ENCODE data around the gene TSN.
"Not testable (repeated sequence)": the region's sequence is repeated elsewhere in the genome, so short reads cannot be mapped to it uniquely, and the experiment has no call there.

Gene TSN

DNA sequence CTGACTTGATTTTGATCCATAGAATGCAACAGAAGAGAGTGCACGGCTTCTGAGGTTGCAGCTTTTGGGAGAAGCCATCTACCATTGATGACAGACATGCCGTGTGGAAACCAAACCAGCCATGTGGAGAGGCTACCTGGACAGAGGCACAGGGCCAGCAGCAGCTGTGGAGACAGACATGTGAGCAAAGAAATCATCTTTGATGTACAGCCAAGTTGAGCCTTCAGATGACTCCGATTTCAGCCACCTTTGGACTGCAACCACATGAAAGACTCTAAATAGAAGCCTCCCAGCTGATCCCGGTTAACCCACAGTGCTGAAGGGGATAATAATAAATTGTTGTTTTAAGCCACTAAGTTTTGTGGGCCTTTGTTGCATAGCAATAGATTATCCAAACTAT is 54.2 kb downstream of the TSN start:
- TF ChIP-seq, protein P1, sequence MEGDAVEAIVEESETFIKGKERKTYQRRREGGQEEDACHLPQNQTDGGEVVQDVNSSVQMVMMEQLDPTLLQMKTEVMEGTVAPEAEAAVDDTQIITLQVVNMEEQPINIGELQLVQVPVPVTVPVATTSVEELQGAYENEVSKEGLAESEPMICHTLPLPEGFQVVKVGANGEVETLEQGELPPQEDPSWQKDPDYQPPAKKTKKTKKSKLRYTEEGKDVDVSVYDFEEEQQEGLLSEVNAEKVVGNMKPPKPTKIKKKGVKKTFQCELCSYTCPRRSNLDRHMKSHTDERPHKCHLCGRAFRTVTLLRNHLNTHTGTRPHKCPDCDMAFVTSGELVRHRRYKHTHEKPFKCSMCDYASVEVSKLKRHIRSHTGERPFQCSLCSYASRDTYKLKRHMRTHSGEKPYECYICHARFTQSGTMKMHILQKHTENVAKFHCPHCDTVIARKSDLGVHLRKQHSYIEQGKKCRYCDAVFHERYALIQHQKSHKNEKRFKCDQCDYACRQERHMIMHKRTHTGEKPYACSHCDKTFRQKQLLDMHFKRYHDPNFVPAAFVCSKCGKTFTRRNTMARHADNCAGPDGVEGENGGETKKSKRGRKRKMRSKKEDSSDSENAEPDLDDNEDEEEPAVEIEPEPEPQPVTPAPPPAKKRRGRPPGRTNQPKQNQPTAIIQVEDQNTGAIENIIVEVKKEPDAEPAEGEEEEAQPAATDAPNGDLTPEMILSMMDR (IDR thresholded peaks at IDR 0.05): no peak

GRCh38 chr2:121810959-121811853 is 55.8 kb downstream of the TSN start:
- DNase-seq (ENCODE audit: low spot score): no peak
- Histone ChIP-seq H3K4me3 (no peak overlapping the region), H3K27ac (no peak overlapping the region)
- TF ChIP-seq, protein P1 (IDR thresholded peaks at IDR 0.05): no peak

More for the DNA sequence above, 54.2 kb downstream of the TSN start:
- H3K27ac ChIP-seq: no peak overlapping the region
- no peak overlapping the region for H3K4me3 ChIP-seq
- no peak for DNase-seq (ENCODE audit: low spot score)

GRCh38 chr2:121813083-121813482 is 57.6 kb downstream of the TSN start:
- DNase-seq (ENCODE audit: low spot score); H3K4me3 ChIP-seq; H3K27ac ChIP-seq: not testable (repeated sequence)

DNA sequence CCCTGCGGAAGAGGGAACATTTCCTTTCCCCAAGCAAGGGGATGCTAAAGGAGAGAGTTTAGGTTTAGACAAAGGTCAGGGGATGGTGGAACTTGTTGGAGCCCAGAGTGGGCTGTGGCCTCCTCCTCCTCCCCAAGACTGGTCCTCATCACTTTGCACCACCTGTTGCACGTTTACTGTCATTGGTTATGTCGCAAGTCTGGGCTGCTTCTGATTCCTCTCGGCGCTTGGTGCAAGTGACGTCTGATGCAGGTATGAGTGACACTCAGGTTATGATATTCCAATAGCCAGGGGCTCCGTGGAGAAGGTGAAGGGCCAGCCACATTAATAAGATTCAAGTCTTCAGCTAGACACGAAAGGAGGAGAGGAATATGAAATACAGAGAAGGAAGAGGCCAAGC is 59.8 kb downstream of the TSN start:
- TF ChIP-seq, protein P1 (IDR thresholded peaks at IDR 0.05): no peak
- H3K27ac ChIP-seq: no peak overlapping the region

DNA sequence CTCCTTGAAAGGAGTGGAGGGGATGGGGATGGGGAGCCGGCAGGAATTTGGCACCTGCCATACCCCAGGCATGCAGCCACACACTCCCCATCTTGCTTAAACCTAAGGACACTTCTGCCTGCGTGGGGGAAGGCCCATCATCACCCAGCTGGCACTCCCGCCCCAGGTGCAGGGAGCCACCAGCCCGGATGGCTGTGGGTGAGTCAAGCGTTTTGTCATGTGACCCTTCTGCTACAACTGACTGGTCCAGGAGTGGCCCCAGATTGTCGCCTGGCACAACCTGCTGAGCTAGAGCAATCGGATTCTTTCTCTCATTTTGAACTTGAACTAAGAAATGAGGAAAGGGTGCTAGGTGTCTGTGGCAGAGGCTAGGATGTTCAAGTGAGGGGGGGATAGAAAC is 61.3 kb downstream of the TSN start:
- Histone ChIP-seq H3K27ac (no peak overlapping the region), H3K4me3 (no peak overlapping the region)
- TF ChIP-seq, protein P1 (IDR thresholded peaks at IDR 0.05): no peak
- DNase-seq (ENCODE audit: low spot score): no peak

More for the DNA sequence above, 59.8 kb downstream of the TSN start:
- DNase-seq (ENCODE audit: low spot score): no peak
- H3K4me3 ChIP-seq: no peak overlapping the region

- H3K4me3 ChIP-seq, H3K27ac ChIP-seq: not testable (repeated sequence)
These were observed 61.9 kb downstream of the TSN start for GRCh38 chr2:121817304-121817703.

More at GRCh38 chr2:121817304-121817703, 61.9 kb downstream of the TSN start:
- not testable (repeated sequence) for DNase-seq (ENCODE audit: low spot score)

Measured in coronary artery (tissue), 2 donors.